Coronary artery (tissue), 2 donors: ENCODE data around the gene TMEM214.

Experiments
- DNase-seq: peaks from one replicate; pipeline ENCODE4 v3.0.0-alpha.2; 2017; ENCODE audit warnings: low spot score
- H3K27ac ChIP-seq, 2 donors: fragments of 200-600 bp; sonication (generic); one replicate each; pipeline ENCODE4 v1.5.1; 2016 to 2019
- H3K4me3 ChIP-seq: fragments of 200-600 bp; sonication (generic); 2 replicates; pipeline ENCODE4 v1.5.1; 2016; ENCODE audit warnings: mild to moderate bottlenecking, moderate library complexity
- TF ChIP-seq, protein P1 (sequence below): fragments of 200-600 bp; sonication (generic); IDR thresholded peaks from one replicate; pipeline ENCODE4 v1.5.1; 2019; ENCODE audit warnings: antibody characterized with exemption

Gene TMEM214

DNA sequence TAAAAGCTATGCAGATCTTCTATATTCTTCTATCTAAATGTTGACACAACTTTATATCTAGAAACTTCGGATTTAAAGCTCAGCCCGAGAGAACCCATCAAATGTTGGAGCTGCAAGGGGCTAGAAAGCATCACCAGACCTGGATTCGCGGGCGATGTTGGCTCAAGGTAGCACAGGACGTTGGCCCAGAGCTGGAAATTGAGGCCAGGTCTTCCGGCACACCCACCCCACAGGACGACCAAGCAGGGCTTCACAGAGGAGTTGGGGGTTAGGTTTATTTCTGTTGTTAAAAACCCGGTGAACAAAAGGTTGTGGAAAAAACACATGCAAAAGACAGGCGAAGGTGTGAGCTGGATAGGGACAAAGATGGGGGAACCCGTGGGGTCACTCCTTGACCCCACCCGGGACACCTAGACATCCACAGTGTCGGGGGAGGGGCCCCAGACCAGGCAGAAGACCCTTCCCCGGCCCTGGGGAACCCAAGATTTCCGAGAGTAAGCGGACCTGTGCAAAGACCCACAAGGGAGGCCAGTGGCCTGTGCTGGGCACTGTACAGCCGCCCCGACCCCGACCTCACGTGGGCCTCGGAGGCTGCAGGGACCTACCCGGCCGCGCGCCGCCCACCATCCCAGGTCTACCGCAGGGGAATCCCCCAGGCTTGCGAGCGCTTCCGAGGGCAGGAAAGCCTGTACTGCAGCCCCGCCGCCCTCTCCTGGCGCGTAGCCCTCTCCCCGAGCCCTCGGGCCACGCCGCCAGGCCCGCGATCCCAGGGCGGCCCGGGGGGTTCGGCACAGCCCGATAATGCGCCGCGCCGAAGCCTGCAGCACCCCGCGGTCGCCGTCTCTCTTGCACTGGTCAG, 16.9 kb downstream of the TMEM214 start:
- TF ChIP-seq, protein P1, sequence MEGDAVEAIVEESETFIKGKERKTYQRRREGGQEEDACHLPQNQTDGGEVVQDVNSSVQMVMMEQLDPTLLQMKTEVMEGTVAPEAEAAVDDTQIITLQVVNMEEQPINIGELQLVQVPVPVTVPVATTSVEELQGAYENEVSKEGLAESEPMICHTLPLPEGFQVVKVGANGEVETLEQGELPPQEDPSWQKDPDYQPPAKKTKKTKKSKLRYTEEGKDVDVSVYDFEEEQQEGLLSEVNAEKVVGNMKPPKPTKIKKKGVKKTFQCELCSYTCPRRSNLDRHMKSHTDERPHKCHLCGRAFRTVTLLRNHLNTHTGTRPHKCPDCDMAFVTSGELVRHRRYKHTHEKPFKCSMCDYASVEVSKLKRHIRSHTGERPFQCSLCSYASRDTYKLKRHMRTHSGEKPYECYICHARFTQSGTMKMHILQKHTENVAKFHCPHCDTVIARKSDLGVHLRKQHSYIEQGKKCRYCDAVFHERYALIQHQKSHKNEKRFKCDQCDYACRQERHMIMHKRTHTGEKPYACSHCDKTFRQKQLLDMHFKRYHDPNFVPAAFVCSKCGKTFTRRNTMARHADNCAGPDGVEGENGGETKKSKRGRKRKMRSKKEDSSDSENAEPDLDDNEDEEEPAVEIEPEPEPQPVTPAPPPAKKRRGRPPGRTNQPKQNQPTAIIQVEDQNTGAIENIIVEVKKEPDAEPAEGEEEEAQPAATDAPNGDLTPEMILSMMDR, result no peak
- H3K4me3 ChIP-seq, result peak overlapping the region; percentile 92
- H3K27ac ChIP-seq, result peak overlapping the region; percentile 87 to 98
- DNase-seq, result peak; percentile 79

DNA sequence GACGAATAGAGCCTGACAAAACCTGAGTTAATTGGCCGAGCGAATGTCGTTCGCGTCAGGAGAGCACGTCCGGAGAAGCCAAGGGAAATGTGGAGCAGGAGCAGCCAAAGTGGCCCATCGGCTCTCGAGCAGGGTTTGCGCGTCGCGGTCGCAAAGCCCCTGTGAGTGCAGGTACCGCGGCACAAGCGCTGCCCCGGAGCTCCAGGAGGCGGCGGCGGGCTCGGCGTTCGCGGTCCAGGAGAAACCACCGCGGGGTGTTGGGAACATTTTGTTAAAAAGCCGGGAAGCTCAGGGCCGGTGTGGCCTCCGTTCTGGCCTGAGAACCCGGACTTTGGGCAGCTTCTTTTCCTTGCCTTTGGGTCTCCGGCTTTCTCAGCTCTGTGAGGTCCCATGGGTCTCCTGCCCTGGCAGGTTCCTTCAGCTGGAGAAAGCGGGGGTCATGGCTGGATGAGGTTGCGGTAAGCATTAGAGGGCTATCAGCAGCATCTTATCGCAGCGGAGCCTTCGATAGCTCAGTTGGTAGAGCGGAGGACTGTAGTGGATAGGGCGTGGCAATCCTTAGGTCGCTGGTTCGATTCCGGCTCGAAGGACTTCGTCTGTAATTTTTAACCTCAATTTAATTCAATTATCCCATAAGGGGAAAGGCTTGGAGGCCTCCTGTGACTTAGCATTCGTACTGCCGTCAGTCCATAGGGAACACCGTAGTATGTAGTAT, 17.7 kb downstream of the TMEM214 start:
- Histone ChIP-seq H3K27ac (peak overlapping the region; percentile 87 to 98), H3K4me3 (peak overlapping the region; percentile 92)
- TF ChIP-seq, protein P1, result peak; percentile 14
- DNase-seq, result peak; percentile 93

DNA sequence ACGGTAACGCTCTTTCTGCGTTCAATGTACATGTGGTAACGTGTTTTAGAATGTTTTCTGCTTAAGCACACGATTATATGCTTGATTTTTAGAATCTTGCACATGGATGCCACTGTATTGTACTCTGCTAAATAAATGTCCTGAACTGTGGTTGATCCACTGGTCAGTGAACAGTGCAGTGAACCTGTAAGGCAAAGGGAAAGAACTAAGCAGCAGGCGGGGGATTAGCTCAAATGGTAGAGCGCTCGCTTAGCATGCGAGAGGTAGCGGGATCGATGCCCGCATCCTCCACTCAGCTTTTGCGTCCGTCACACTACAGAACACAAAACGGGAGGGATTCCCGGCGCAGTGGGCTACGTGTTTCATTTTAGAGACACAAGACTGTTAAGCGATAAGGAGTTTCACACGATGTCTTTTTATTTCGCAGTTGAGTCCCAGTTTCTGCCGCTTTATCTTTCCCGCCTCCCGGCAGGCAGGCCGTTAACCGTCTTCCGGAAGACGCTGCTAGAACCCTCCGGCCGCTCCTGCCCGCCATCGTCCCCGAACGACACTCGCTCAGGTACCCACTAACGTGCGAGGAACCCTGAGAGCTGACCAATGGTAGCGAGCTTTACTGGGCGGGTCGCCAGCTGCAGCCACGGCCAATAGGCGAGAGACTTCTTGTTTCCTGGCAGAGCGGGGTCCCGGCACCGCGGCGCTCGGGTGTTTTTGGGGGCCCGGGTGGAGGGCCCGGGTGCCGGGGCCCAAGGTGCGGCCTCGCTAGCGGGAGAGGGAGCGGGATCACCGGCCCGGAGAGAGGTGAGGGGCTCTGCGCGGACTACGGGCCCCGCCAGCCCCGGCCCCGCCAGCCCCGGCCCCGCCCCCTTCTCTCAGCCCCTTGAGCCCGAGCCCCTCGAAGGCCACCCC, 18.5 kb downstream of the TMEM214 start, which contains the start of gene AGBL5:
AGBL5 (plus strand) TSS at position 673 of the 906 bp plus-strand sequence. CDS start 1,291 bp downstream, outside the sequence.
- peak; percentile 97 for DNase-seq
- TF ChIP-seq, protein P1, result no peak
- Histone ChIP-seq H3K27ac (peak within 1 kb of the TSS; percentile 87 to 98), H3K4me3 (peak within 1 kb of the TSS; percentile 92)

DNA sequence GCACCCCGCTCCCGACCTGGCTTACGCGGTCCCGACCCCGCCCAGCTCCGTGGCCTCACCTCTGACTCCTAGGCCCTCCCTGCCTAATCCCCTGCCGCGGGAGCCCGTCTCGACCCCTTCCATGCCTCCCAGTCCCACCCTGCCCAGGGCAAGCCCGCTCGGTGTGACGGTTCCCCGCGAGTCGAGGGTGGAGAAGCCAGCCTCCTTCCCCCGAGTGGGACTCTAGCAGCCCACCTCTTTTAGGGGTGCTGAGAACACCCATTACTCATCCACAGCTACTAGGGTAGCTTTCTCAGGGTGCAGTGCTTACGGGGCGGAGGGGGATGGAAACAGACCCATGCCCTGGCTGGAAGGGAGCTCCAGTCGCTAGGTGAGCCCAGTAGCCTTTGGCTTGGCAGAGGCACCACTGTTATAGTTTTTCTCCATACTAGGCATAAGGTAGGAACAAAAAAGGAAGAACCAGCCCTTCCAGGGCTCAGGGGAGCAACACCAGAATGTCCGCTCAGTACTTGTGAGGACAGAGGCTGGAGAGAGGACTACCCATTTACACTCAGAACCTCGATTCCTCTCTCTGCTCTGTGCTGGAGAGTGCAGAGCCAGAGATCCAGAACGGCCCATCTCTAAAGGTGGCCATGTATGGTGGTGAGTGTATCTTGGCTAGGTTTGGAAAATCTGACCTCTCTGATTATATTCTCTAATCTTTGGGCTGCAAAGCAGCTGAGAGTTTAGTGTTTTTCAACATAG, 19.3 kb downstream of the TMEM214 start:
- TF ChIP-seq, protein P1, result no peak
- DNase-seq, result peak; percentile 83
- peak overlapping the region; percentile 87 to 98 for H3K27ac ChIP-seq
- peak overlapping the region; percentile 92 for H3K4me3 ChIP-seq

DNA sequence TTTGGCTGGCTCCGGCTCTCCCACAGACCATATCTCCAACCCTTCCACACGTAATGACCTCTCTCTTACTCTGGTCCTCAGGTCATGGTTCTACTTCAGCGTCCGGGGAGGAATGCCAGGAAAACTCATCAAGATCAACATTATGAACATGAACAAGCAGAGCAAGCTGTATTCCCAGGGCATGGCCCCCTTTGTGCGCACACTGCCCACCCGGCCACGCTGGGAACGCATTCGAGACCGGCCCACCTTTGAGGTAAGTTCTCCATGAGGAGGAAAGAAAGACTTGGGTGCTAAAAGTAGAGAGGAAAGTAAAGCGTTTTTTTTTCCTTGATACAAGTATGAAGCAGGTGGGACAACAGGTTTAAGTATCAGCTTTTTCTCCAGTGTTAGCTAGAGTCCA, 20.6 kb downstream of the TMEM214 start:
- Histone ChIP-seq H3K4me3 (no peak overlapping the region), H3K27ac (no peak overlapping the region)
- TF ChIP-seq, protein P1, result no peak
- no peak for DNase-seq

DNA sequence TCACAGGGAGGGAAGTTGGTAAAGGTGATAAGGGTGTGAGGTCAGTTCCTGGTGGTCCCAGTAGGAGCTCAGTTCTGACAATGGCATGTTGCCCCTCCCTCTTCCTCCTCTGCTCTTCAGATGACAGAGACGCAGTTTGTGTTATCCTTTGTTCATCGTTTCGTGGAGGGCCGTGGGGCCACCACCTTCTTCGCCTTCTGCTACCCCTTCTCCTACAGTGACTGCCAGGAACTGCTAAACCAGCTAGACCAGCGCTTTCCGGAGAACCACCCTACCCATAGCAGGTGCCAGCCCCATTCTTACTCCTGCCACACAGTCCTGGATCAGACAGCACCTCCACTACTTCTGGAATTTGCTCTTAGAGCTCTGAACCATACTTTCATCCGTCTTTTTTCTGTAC, 21.0 kb downstream of the TMEM214 start:
- H3K27ac ChIP-seq, result no peak overlapping the region
- H3K4me3 ChIP-seq, result no peak overlapping the region
- TF ChIP-seq, protein P1, result no peak
- DNase-seq, result no peak
